Stimulated activated CD8-positive, alpha-beta memory T cell treated with anti-CD3 and anti-CD28 coated beads, Interleukin-15, amount 100 ng/mL, for 1 hour (primary cell): ENCODE data around the gene ACTMAP.

ENCODE experiments used
- DNase-seq: peaks from one replicate; pipeline ENCODE4 v3.0.0-alpha.2; 2020; ENCODE audit warnings: low read depth

Gene ACTMAP

DNA sequence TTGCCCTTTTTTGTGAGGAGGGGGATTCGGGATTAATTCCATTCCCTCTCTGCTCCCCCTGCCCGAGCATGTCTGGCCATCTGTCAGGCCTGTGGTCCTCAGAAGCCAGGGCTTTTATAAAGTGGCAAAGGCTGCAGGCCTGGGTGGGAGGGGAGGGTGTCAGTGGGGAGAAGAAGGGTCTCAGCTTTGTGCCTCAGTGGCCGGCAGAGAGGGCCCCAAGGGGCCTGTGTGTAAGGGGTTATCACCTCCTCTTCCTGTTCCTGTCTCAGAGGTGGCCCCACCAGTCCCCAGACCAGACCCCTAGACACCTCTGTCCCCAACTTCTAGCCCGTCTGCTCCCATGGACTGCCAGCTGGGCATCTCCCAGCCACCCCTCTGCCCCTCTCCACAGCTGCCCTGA lies 56.4 kb downstream of the ACTMAP start:
- no peak for DNase-seq

DNA sequence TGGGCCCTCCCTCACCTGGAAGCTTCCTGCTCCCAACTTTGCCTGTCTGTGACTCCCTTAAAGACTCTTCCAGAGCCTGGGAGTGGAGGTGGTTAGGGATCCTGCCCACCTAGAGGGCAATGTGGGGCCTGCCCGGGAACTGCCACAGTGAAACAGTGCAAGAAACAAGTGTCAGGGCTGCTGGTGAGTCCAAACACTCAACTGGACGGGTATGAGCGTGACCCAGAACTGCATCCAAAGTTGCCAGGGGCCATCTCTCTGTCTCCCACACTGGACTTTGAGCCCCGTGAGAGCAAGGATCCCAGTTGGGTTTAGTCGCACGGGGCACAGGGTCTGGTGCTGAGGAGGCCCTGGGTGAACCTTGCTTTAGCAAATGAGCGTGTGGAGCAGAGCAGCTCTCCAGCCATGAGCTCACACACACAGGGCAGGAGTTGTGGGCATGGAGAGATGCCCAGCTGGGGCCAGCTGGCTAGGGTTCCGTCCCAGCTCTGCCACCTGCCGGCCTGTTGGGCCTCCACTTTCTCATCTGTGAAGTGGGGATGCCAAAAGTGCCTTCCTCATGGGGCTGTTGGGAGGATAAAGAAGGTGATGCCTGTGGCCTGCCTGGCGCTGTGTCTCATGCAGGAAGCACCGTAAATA lies 57.0 kb downstream of the ACTMAP start:
- no peak for DNase-seq

DNA sequence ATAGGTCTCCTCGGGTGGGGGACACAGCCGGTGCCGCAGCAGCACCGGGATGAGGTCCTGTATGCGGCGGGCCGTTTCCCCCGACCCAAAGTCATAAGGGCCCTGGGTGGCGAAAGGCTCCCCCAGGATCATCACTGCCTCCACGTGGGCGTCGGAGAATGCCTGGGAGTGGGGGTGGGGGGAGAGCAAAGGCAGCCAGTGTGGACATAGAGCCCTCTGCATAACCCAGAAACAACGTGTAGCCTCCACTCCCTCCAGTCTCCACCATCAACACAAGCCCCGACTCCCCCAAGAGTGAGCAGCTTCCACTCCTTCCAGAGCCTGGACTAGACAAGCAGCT lies 58.1 kb downstream of the ACTMAP start:
- DNase-seq, result no peak

DNA sequence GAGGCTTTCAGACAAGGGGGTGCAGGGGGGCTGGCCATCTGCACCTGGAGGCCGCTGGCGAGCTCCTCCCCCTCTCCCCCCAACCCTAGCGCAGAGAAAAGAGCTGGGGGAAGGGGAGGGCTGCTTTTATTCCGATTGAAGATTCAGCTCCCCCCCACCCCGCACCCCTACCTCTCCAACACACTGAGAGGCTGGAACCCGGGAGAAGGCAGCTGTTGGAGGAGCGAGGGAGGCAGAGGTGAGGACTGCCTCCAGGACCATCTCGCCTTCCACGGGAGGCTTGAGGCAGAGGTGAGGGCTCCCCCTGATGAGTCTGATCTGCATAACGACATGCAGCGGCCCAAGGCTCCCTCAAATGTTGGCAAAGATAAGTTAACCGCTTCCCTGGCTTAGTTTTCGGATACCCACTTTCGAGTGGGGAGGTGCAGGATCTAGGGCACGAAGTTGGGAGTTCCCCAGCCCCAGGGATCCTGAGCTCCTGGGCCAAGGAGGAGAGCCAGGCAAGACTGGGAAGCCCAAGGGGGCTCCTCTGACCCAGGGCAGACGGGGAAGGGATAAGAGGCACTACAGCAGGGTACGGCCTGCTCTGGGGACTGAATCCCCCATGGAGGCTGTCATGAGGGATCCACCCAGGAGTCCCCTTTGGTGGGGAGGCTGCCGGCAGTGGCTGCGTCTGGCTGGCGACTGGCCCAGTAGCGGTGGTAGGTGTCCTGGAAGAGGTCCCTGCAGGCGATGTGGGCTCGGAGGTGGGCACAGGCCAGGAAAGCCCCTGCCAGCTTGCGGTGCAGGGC lies 58.7 kb downstream of the ACTMAP start:
- DNase-seq, result no peak
